CD4-positive, alpha-beta T cell treated with Interleukin-4 for 4 hours (primary cell): ENCODE data around the gene ECHS1.
"Not testable (repeated sequence)": the region's sequence is repeated elsewhere in the genome, so short reads cannot be mapped to it uniquely, and the experiment has no call there.

Experiments
- DNase-seq: peaks from one replicate; pipeline ENCODE4 v3.0.0-alpha.2; 2020

The ECHS1 gene

GRCh38 chr10:133397938-133398337 lies 24.8 kb upstream of the ECHS1 start:
- DNase-seq = no peak

GRCh38 chr10:133396035-133396624 lies 23.0 kb upstream of the ECHS1 start:
- DNase-seq = no peak

- no peak for DNase-seq
These were observed 21.7 kb upstream of the ECHS1 start for GRCh38 chr10:133394801-133395221.

- peak; percentile 89 for DNase-seq
These were observed 21.0 kb upstream of the ECHS1 start, which contains the start of gene MTG1 for GRCh38 chr10:133394064-133394663. Gene MTG1, plus strand, starts transcription at chr10:133394157. Its CDS starts 64 bp downstream, at chr10:133394221.

- no peak for DNase-seq
These were observed 20.4 kb upstream of the ECHS1 start for GRCh38 chr10:133393401-133394063.

- DNase-seq = peak; percentile 63
These were observed 18.8 kb upstream of the ECHS1 start for GRCh38 chr10:133391761-133392518.

GRCh38 chr10:133391249-133391635 lies 18.1 kb upstream of the ECHS1 start:
- DNase-seq = no peak

GRCh38 chr10:133390597-133391248 lies 17.6 kb upstream of the ECHS1 start:
- DNase-seq = no peak

- DNase-seq = peak; percentile 63
These were observed 16.0 kb upstream of the ECHS1 start for GRCh38 chr10:133388973-133389818.

- DNase-seq = no peak
These were observed 15.2 kb upstream of the ECHS1 start for GRCh38 chr10:133388236-133388972.

GRCh38 chr10:133386951-133387350 lies 13.8 kb upstream of the ECHS1 start:
- not testable (repeated sequence) for DNase-seq

GRCh38 chr10:133385214-133385613 lies 12.1 kb upstream of the ECHS1 start:
- DNase-seq = no peak

GRCh38 chr10:133384071-133384470 lies 10.9 kb upstream of the ECHS1 start:
- no peak for DNase-seq

- no peak for DNase-seq
These were observed 10.4 kb upstream of the ECHS1 start for GRCh38 chr10:133383551-133383950.

GRCh38 chr10:133381036-133381435 lies 7.9 kb upstream of the ECHS1 start:
- DNase-seq = no peak

GRCh38 chr10:133379801-133380666 lies 6.9 kb upstream of the ECHS1 start:
- DNase-seq = no peak

- DNase-seq = peak; percentile 67
These were observed 6.1 kb upstream of the ECHS1 start, which contains the start of gene PAOX for GRCh38 chr10:133379152-133379800. Gene PAOX, plus strand, starts transcription at chr10:133379262. Its CDS starts 55 bp downstream, at chr10:133379317.

- peak; percentile 57 for DNase-seq
These were observed 5.3 kb upstream of the ECHS1 start for GRCh38 chr10:133378251-133379096.
